OCI-LY7 (cell line): ENCODE data around the gene PPM1B. TPM values are rescaled to one million over a fixed set of nuclear protein-coding genes. Genes with fewer than 3 reads are reported as not detected.

Experiments used
- BruUV-seq: library from RNA; stranded (reverse); fragments of 400-500 nt; replicated peaks from 2 replicates; lab custom pipeline; 2021; lab: Mats Ljungman, UMichigan
- CTCF ChIA-PET: fragments of 300-600 bp; sonication (Branson Sonifier 250); formaldehyde crosslinking; loops from one replicate; lab custom pipeline; 2022; ENCODE audit warnings: antibody characterized with exemption; ENCODE audit not compliant: unreplicated experiment; lab: Charles Lee
- POLR2A ChIA-PET: fragments of 300-600 bp; sonication (Branson Sonifier 250); formaldehyde crosslinking; loops from one replicate; lab custom pipeline; 2022; ENCODE audit warnings: antibody characterized with exemption; lab: Charles Lee
- DNase-seq: peaks from one replicate; pipeline ENCODE4 v3.0.0-alpha.2; 2015; ENCODE audit warnings: low spot score
- H2AFZ ChIP-seq: fragments of 200-600 bp; sonication (generic), shearing (Covaris generic); 2 replicates; pipeline ENCODE4 v1.6.1; 2014; ENCODE audit warnings: mild to moderate bottlenecking, antibody characterized with exemption, low read length, moderate library complexity
- H3K27ac ChIP-seq: fragments of 200-600 bp; sonication (generic); 2 replicates; pipeline ENCODE4 v1.5.1; 2014; ENCODE audit warnings: mixed run types, low read depth, mild to moderate bottlenecking, moderate library complexity, low read length, inconsistent platforms; ENCODE audit not compliant: poor library complexity, severe bottlenecking
- H3K36me3 ChIP-seq: fragments of 200-600 bp; sonication (generic); 2 replicates; pipeline ENCODE4 v1.6.1; 2014; ENCODE audit warnings: mild to moderate bottlenecking, antibody characterized with exemption, low read length, moderate library complexity, mixed read lengths; ENCODE audit not compliant: insufficient read depth
- H3K4me1 ChIP-seq: fragments of 200-600 bp; sonication (generic); 2 replicates; pipeline ENCODE4 v1.5.1; 2014; ENCODE audit warnings: mild to moderate bottlenecking, low read length; ENCODE audit not compliant: insufficient read depth, poor library complexity, severe bottlenecking
- H3K4me2 ChIP-seq: fragments of 200-600 bp; sonication (generic); 2 replicates; pipeline ENCODE4 v1.6.1; 2014; ENCODE audit warnings: mild to moderate bottlenecking, low read length
- H3K4me3 ChIP-seq: fragments of 200-600 bp; sonication (generic); 2 replicates; pipeline ENCODE4 v1.5.1; 2014; ENCODE audit warnings: mild to moderate bottlenecking, low read depth, low read length; ENCODE audit not compliant: poor library complexity, severe bottlenecking
- H3K79me2 ChIP-seq: fragments of 200-600 bp; sonication (generic); 2 replicates; pipeline ENCODE4 v1.6.1; 2016; ENCODE audit warnings: low read depth, mild to moderate bottlenecking, low read length, moderate library complexity, mixed read lengths; ENCODE audit not compliant: insufficient read depth
- H3K9me2 ChIP-seq: fragments of 200-600 bp; sonication (generic); 2 replicates; pipeline ENCODE4 v1.6.1; 2016; ENCODE audit warnings: mild to moderate bottlenecking, low read length, mixed read lengths; ENCODE audit not compliant: insufficient read depth
- H3K9me3 ChIP-seq: fragments of 200-600 bp; sonication (generic); 2 replicates; pipeline ENCODE4 v1.6.1; 2014; ENCODE audit warnings: mild to moderate bottlenecking, mixed run types, low read length, mixed read lengths
- H4K20me1 ChIP-seq: fragments of 200-600 bp; sonication (generic); 2 replicates; pipeline ENCODE4 v1.6.1; 2014; ENCODE audit warnings: mild to moderate bottlenecking, antibody characterized with exemption, low read length, moderate library complexity, mixed read lengths; ENCODE audit not compliant: insufficient read depth
- EZH2phosphoT487 ChIP-seq: fragments of 200-600 bp; sonication (generic); IDR thresholded peaks from 2 replicates; pipeline ENCODE4 v1.6.1; 2018; ENCODE audit warnings: low read depth, borderline replicate concordance, mild to moderate bottlenecking, mixed run types, antibody characterized with exemption, low read length, moderate library complexity, mixed read lengths
- intact Hi-C: fragments of 100-400 bp; cut with micrococcal nuclease; formaldehyde crosslinking; loops from one replicate; pipeline ENCODE4 v1.10.0; 2022; ENCODE audit not compliant: unreplicated experiment
- total RNA-seq, 2 experiments: library from RNA; depleted of rRNA in 1 of 2; stranded (reverse); fragments of >200 nt in 1 of 2; shearing (Covaris generic) in 1 of 2; gene quantifications; 2 replicates each; pipeline ENCODE4 v1.2.3, GENCODE V29; 2014 to 2022
- TF ChIP-seq, protein P1 (sequence below): fragments of 200-600 bp; sonication (generic); conservative IDR thresholded peaks from 2 replicates; pipeline ENCODE4 v1.5.1; 2014; ENCODE audit warnings: mild to moderate bottlenecking, antibody characterized with exemption, low read length, moderate library complexity, mixed read lengths

Gene PPM1B
- total RNA-seq, 2 experiments from 2014 or later = 24.8 to 49.8 TPM

DNA sequence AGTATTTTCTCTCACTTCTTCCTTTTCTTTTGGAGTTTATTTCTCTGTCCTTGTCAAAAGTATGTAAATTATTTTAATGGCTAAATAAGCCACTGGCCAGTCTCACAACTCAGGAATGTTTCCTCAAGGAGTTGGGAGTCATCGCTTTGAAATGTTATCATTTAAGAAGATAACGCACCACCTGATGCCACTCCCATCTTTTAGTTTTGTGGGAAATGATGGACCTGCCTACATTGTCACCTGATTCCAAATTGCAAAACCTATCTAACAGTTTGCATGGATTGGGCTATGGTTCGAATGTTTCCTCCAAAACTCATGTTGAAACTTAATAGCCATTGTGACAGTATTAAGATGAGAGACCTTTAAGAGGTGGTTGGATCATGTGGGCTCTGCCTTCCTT, 32.4 kb upstream of the PPM1B start:
- no peak overlapping the region for H3K27ac ChIP-seq
- no peaks in the 10 kb centered on the region for H3K4me1 ChIP-seq
- no peaks in the 10 kb centered on the region for H3K9me2 ChIP-seq
- H3K4me3 ChIP-seq = no peak overlapping the region
- no peaks in the 10 kb centered on the region for H4K20me1 ChIP-seq
- no peaks in the 10 kb centered on the region for H3K9me3 ChIP-seq
- ChIA-PET CTCF (no interaction called here), POLR2A (no interaction called here)
- no peak for TF ChIP-seq EZH2phosphoT487
- TF ChIP-seq, protein P1, sequence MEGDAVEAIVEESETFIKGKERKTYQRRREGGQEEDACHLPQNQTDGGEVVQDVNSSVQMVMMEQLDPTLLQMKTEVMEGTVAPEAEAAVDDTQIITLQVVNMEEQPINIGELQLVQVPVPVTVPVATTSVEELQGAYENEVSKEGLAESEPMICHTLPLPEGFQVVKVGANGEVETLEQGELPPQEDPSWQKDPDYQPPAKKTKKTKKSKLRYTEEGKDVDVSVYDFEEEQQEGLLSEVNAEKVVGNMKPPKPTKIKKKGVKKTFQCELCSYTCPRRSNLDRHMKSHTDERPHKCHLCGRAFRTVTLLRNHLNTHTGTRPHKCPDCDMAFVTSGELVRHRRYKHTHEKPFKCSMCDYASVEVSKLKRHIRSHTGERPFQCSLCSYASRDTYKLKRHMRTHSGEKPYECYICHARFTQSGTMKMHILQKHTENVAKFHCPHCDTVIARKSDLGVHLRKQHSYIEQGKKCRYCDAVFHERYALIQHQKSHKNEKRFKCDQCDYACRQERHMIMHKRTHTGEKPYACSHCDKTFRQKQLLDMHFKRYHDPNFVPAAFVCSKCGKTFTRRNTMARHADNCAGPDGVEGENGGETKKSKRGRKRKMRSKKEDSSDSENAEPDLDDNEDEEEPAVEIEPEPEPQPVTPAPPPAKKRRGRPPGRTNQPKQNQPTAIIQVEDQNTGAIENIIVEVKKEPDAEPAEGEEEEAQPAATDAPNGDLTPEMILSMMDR = no peak
- DNase-seq = no peak
- intact Hi-C loops = no loop called here
- H3K36me3 ChIP-seq = no peaks in the 10 kb centered on the region
- H3K4me2 ChIP-seq = no peak overlapping the region
- BruUV-seq = no TSS peak
- H3K79me2 ChIP-seq = no peaks in the 10 kb centered on the region
- H2AFZ ChIP-seq = no peak overlapping the region

DNA sequence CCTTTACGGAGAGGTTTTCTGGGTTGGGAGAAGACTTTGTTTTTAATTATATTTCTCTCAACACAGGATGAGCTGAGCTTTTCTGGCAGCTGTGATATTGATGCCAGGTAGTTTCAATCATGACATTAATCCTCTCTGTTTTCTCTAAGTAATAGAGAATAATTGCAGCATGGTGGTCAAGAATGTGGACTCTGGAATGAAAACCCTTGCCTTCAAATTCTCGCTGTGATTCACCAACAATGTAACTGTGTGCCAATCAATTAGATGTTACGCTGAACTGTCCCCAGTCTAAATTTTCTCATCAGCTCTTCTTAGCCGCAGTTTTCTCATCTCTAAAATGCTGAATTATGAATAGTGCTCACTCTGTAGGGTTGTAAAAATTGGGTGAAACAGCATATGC, 31.6 kb upstream of the PPM1B start:
- BruUV-seq = no TSS peak
- Histone ChIP-seq H3K36me3 (no peaks in the 10 kb centered on the region), H3K4me3 (no peak overlapping the region), H3K9me3 (no peaks in the 10 kb centered on the region), H3K4me2 (no peak overlapping the region), H3K27ac (no peak overlapping the region), H3K9me2 (no peaks in the 10 kb centered on the region), H3K79me2 (no peaks in the 10 kb centered on the region), H3K4me1 (no peaks in the 10 kb centered on the region), H2AFZ (no peak overlapping the region), H4K20me1 (no peaks in the 10 kb centered on the region)
- intact Hi-C loops = no loop called here
- TF ChIP-seq, protein P1 = no peak
- no peak for TF ChIP-seq EZH2phosphoT487
- DNase-seq = no peak
- ChIA-PET CTCF (no interaction called here), POLR2A (interaction anchor here (0.5 to 0.6 kb wide), 2 partner anchors 13 to 102 kb away, joined by 3 to 6 read pairs; no protein-coding TSS in a partner anchor)

DNA sequence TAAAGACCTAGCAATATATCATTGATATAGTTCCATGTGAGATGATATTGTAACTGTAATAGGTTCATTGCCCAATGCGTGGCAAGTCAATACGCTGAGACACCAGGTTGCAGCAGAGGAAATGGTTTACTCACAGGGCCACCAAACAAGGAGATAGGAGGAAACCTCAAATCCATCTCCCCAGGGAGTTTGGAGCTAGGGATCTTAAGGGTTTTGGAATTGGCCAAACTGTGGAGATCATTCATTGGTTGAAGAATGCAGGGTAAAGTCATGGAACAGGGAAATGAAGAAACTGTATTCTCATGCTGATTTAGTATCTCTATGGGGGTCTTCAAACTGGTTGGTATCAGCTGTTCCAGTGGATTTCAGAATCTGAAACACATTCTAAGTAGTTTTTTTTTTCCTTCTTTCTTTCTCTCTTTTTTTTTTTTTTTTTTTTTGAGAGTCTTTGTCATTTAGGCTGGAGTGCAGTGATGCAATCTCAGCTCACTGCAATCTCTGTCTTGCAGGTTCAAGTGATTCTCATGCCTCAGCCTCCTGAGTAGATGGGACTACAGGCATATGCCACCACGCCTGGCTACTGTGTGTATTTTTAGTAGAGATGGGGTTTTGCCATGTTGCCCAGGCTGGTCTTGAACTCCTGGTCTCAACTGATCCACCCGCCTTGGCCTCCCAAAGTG, 30.7 kb upstream of the PPM1B start:
- ChIA-PET CTCF (no interaction called here), POLR2A (no interaction called here)
- Histone ChIP-seq H3K4me2 (no peak overlapping the region), H3K27ac (no peak overlapping the region), H3K9me3 (no peaks in the 10 kb centered on the region), H3K9me2 (no peaks in the 10 kb centered on the region), H3K36me3 (no peaks in the 10 kb centered on the region), H2AFZ (no peak overlapping the region), H3K4me3 (no peak overlapping the region), H4K20me1 (no peaks in the 10 kb centered on the region), H3K79me2 (no peaks in the 10 kb centered on the region), H3K4me1 (no peaks in the 10 kb centered on the region)
- TF ChIP-seq, protein P1 = no peak
- intact Hi-C loops = no loop called here
- no peak for DNase-seq
- BruUV-seq = no TSS peak
